NCI-H510A (cell line): ENCODE results near the gene NEFH.
"Not testable (repeated sequence)": the region's sequence is repeated elsewhere in the genome, so short reads cannot be mapped to it uniquely, and the experiment has no call there.

ENCODE experiments used
- DNase-seq: peaks from one replicate; lab custom pipeline; 2025; lab: John Stamatoyannopoulos, UW

NEFH gene

DNA sequence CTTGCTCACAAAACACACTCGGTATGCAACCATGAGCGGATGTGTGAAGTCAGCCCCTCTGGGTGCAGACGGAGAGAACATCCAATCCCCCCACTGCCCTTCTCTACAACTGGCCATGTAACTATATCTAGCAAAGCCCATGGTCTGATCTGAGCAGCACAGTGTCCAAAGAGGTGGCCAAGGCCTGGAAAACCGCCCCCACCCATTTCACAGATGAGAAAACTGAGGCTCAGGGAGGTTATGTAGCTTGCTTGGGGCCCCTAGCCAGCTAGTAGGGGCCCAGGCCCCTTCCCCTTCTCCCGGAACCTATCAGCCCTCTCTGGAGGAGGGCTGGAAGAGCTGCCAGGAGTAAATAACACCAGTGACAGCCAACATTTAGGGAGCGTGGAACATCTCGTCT, 15.4 kb upstream of the NEFH start:
- no peak for DNase-seq

- no peak for DNase-seq
Observed at GRCh38 chr22:29469755-29470154, 10.3 kb upstream of the NEFH start.

DNA sequence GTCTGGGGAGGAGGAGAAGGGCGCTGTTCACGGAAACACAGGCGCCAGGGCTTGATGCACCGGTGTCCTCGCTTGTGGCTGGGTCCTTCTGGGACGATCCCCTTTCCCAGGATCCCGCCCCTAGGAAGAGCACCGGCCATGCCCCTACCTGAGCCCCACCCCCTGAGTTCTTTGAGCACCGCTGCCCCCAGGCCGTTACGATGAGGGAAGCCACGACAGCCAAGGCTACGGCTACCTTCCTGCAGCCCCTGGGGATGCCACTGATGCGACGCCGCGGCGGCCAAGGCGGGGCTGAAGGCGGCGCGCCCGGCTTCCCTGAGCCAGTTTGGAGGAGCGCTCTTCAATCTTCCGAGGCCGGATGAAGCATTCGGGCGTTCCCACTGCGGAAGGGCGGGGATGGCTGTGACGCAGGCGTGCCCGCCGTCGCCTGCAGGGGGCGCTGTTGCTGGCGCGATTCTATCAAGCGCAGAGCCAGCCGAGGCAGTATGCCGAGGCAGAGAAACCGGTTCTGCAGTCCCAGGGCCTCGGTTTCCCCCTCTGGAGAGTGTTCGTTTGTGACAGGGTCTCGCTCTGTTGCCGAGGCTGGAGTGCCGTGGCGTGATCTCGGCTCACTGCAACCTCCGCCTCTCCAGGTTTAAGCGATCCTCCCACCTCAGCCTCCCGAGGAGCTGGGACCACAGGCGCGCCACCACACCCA, 9.7 kb upstream of the NEFH start:
- DNase-seq: peak; percentile 68

DNA sequence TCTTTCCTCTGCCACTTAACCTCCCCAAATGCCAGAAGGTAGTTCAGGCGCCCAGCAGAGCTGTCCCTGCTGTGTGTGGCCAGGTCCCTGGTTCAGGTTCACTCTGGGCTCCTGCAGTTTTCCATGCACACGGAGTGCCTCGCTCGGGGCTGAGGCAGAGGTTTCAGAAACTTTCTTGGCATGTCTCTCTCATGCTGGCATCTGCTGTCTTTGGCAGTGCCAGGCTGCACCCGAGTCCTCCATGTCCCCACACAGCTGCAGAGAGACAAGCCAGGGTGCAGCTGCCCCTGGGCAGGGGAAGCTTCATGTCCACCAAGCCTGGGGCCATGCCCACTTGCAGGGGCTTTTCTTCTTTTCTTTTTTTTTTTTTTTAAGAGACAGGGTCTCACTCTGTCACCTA, 7.0 kb upstream of the NEFH start:
- DNase-seq: no peak

GRCh38 chr22:29475550-29475949, 4.5 kb upstream of the NEFH start:
- DNase-seq: no peak

GRCh38 chr22:29476116-29476515, 3.9 kb upstream of the NEFH start:
- DNase-seq: no peak

- peak; percentile 34 for DNase-seq
Observed at GRCh38 chr22:29477723-29478318, 2.2 kb upstream of the NEFH start.

DNA sequence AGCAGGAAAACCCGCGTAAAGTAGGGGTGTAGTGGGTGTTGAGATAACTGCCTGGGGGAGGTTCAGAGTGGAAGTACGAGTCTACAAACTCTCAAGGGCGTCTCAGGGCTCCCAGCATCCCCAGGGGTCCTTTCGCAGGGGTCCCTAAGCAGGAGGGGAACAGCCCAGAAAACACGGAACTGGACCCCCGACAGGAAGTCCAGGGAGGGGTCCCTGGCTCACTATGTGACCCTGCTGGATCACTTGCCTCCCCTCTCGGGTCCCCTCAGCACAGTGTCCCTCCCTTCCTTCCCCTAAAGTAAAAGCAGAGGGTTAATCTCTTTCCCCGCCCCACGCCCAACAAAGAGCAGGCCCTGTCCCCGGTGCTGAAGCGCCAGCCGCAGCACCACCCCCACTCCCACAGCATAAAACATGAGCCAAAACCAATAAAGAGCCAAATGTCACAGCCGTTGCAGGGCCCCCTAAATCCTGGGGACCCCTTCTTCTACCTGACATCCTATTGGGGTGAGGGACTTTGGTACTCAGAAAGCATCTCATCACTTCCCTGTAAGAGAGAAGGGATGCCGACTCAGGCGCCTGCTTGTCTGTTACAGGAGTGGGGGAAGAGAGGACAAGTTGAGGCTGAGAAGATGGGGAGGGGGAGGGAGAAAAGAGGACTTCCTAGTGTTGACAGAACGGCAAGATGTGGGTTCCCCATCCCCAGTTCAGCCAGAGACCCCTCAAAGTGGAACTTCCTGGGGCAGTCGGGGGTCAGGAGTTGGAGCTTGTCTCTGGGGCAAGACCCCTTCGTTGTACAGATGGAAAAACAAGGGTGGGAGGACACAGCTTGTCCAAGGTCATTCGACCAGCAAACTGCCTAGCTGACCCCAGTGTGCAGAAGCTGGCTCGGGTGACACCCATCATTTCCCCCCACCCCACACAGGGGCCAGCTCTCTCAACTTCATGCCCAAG, 1.4 kb upstream of the NEFH start:
- no peak for DNase-seq

DNA sequence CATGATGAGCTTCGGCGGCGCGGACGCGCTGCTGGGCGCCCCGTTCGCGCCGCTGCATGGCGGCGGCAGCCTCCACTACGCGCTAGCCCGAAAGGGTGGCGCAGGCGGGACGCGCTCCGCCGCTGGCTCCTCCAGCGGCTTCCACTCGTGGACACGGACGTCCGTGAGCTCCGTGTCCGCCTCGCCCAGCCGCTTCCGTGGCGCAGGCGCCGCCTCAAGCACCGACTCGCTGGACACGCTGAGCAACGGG, 169 bp downstream of the NEFH start:
- DNase-seq: no peak

DNA sequence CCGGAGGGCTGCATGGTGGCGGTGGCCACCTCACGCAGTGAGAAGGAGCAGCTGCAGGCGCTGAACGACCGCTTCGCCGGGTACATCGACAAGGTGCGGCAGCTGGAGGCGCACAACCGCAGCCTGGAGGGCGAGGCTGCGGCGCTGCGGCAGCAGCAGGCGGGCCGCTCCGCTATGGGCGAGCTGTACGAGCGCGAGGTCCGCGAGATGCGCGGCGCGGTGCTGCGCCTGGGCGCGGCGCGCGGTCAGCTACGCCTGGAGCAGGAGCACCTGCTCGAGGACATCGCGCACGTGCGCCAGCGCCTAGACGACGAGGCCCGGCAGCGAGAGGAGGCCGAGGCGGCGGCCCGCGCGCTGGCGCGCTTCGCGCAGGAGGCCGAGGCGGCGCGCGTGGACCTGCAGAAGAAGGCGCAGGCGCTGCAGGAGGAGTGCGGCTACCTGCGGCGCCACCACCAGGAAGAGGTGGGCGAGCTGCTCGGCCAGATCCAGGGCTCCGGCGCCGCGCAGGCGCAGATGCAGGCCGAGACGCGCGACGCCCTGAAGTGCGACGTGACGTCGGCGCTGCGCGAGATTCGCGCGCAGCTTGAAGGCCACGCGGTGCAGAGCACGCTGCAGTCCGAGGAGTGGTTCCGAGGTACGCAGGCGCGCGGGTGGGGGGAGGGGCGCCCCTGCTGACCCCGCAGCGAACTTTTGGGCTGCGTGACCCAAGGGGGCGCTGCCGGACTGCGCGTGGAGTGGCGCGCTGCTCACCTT, 670 bp downstream of the NEFH start:
- DNase-seq: no peak

GRCh38 chr22:29481265-29482000, 1.4 kb downstream of the NEFH start:
- no peak for DNase-seq

GRCh38 chr22:29482253-29482652, 2.2 kb downstream of the NEFH start:
- no peak for DNase-seq

- DNase-seq: no peak
Observed at GRCh38 chr22:29482726-29483125, 2.7 kb downstream of the NEFH start.

GRCh38 chr22:29483254-29483653, 3.2 kb downstream of the NEFH start:
- DNase-seq: no peak

DNA sequence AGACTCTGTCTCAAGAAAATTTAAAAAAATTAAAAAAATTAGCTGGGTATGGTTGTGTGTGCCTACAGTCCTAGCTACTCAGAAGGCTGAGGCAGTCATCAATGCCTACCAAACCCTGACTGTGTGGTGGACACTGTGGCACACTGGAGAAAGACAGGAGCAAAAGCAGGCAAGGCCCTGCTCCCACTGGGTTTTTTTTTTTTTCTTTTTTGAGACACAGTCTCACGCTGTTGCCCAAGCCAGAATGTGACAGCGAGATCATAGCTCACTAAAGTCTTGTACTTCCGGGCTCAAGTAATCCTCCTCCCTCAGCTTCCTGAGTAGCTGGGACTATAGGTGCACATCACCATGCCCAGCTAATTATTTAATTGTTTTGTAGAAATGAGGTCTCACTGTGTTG, 4.6 kb downstream of the NEFH start:
- DNase-seq: no peak

- no peak for DNase-seq
Observed at GRCh38 chr22:29485448-29485847, 5.4 kb downstream of the NEFH start.

- no peak for DNase-seq
Observed at GRCh38 chr22:29487426-29487986, 7.5 kb downstream of the NEFH start.

- not testable (repeated sequence) for DNase-seq
Observed at GRCh38 chr22:29489127-29489780, 9.2 kb downstream of the NEFH start.

DNA sequence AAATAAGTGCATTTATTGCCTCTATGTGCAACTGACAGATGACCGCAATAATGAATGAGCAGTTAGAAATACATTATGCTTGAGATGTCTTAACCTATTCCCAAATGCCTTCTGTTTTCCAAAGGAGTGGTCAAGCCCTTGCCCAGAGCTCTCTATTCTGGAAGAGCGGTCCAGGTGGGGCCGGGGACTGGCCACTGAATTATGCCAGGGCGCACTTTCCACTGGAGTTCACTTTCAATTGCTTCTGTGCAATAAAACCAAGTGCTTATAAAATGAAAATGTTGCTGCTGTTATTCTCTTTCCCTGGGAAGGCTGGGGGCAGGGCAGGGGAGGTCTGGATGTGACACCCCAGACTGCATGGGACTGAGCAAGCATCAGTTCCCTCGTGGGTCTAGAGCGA, 11.0 kb downstream of the NEFH start:
- DNase-seq: no peak

GRCh38 chr22:29493636-29494035, 13.6 kb downstream of the NEFH start:
- no peak for DNase-seq

- no peak for DNase-seq
Observed at GRCh38 chr22:29499852-29500251, 19.8 kb downstream of the NEFH start.
